GM18511 (cell line): Measurements from ENCODE around the gene KHNYN.

Experiments
- ATAC-seq: cut with Tn5 transposase; IDR thresholded peaks from one replicate; pipeline ENCODE4 v1.9.1; 2021; ENCODE audit warnings: mild to moderate bottlenecking, moderate library complexity; ENCODE audit not compliant: unreplicated experiment

KHNYN gene

GRCh38 chr14:24399999-24400718, 29.6 kb upstream of the KHNYN start:
- ATAC-seq: no peak

DNA sequence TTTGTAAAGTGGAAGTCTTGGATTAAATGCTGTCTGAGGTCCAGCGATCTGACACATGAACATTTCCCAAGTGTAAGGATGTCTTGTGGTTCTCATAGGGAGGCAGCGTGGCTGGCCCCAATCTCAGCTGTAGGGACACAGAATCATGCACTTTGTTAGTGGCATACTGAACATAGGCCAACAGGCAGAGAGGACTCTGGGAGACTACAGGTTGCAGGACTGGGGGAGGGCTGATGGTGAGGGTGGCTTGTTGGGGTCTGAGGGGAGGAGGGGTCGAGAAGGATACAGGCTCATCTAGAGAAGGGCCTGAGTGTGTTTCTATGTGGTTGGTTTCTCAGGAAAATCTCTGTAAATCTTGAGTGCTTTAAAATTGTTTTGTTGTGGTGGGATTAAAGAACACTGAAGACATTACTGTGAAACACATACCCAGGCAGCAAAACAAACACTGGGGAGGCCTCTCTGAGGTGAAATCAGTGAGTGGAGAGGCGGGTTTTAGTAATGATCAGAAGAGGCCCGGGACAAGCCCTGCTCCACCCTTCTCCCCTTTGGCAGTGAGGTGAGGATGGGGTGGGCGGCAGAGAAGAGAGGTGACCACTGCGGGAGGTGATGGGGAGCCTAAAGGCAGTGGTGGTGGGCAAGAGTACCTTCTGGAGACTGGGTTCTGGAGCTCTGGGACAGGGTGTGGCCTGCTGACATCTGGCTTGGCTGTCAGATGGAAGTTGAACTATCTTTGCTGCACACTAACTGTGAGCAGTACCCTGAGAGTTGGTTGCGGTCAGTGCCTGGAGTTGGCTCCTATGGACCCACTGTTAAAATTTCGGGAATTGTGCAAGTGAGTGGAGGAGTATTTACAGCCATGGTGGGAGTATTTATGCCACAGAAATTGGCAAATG, 27.7 kb upstream of the KHNYN start:
- ATAC-seq: no peak

DNA sequence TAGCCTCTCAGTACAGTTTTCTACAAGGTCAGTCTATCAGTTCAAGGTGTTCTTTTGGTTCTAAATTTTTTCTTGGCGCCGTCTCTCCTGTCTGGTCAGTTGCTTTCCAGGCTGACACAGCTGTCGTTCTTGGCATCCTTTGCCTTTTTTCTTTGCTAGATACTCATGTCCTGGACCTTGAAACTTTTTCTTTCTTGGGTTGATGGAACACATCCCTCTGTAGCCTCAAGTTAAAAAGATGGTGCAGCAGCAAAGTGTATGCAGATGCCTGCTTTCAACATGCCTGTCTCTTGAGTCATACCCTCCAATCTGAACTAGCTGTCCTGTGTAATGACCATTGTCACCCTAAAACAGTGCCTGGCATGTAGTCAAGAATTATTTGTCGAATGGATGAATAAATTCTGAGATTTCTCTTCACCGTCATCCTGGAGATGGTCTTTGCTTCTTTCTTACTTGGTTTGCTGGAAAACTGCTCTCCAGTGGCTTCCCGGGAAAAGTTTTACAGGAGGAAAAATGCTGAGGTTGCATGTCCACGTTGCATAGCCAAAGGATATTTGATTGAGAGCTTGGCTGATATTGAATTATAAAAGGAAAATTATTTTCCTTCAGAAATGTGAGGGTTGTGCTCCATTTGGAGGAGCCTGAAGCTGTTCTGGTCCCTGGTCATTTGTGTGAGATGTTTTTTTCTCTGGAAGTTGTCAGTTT, 26.3 kb upstream of the KHNYN start:
- no peak for ATAC-seq

DNA sequence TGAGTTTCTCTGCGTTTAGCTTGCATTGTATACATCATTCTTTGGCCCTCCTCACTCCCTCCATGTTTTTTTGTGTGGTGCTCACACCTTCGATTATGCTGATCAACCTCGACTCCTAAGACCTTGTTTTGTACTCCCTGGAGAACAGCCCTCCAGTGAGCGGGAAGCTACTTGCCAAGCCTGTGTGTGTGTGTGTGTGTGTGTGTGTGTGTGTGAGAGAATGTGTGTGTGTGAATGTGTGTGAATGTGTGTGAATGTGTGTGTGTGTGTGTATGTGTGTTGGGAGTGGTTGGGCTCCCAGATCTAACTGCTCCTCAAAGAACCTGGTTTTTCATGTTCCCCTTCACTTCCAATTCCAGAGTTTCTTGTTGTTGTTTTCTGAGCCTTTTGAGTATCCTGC, 24.9 kb upstream of the KHNYN start:
- no peak for ATAC-seq

DNA sequence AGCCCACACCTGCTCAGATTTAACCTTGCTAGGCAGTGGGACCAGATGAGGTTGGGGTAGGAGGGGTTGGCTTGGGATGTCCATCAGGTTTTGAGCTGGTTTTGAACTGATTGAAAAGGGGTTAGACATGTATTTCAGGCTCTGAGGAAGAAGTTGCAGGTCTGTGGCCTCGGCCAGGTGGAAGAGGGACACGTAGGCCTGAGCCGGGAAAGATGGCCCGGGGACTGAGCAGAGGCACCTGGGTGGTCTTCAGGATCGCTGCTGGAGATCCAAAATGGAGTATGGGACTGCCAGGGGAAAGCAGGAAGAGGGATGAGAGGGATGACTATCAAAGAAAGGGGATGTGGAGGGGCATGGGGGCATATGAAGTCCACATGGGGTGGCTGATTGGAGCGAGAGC, 23.3 kb upstream of the KHNYN start:
- ATAC-seq: no peak

- no peak for ATAC-seq
Measured at GRCh38 chr14:24407608-24408325, 22.0 kb upstream of the KHNYN start.

GRCh38 chr14:24408764-24409163, 21.0 kb upstream of the KHNYN start:
- ATAC-seq: no peak

DNA sequence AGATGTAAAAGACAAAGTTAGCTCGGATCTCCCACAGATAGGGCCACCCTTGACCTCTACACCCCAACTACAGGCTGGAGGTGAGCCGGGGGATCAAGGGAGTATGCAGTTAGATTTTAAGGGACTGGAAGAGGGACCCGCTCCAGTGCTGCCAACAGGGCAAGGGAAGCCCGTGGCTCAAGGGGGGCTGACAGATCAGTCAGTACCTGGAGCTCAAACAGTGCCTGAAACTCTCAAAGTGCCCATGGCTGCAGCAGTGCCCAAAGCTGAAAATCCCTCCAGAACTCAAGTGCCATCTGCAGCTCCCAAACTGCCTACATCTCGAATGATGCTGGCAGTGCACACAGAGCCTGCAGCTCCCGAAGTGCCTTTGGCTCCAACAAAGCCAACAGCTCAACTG, 20.6 kb upstream of the KHNYN start:
- ATAC-seq: no peak

DNA sequence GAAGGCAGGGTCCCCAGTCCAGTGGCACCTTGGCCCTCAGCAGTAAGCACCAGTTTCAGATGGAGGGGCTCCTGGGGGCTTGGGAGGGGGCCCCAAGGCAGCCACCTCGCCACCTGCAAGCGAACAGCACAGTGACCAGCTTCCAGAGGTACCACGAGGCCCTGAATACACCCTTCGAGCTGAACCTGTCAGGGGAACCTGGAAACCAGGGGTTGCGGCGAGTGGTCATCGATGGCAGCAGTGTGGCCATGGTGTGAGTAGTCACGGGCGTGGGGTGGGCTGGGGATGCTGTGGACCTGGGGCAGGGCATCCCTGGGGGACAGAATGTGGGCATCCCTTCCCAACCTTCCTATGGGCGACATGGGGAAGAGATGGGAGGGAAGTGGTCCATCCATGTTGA, 19.8 kb upstream of the KHNYN start:
- ATAC-seq: no peak

- ATAC-seq: peak; percentile 85
Measured at GRCh38 chr14:24411443-24412389, 18.0 kb upstream of the KHNYN start.

- no peak for ATAC-seq
Measured at GRCh38 chr14:24414077-24414476, 15.7 kb upstream of the KHNYN start.

DNA sequence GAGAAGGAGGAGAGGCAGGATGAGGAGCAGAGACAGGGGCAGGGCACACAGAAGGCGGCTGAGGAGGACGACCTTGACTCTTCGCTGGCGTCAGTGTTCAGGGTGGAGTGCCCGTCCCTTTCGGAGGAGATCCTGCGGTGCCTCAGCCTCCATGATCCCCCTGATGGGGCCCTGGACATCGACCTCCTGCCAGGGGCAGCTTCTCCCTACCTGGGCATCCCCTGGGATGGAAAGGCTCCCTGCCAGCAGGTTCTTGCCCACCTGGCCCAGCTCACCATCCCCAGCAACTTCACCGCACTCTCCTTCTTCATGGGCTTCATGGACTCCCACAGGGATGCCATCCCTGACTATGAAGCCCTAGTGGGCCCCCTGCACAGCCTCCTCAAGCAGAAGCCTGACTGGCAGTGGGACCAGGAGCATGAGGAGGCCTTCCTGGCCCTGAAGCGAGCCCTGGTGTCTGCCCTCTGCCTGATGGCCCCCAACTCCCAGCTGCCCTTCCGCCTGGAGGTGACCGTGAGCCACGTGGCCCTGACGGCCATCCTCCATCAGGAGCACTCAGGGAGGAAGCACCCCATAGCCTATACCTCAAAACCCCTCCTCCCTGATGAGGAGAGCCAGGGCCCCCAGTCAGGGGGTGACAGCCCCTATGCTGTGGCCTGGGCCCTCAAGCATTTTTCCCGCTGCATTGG, 14.9 kb upstream of the KHNYN start:
- no peak for ATAC-seq

DNA sequence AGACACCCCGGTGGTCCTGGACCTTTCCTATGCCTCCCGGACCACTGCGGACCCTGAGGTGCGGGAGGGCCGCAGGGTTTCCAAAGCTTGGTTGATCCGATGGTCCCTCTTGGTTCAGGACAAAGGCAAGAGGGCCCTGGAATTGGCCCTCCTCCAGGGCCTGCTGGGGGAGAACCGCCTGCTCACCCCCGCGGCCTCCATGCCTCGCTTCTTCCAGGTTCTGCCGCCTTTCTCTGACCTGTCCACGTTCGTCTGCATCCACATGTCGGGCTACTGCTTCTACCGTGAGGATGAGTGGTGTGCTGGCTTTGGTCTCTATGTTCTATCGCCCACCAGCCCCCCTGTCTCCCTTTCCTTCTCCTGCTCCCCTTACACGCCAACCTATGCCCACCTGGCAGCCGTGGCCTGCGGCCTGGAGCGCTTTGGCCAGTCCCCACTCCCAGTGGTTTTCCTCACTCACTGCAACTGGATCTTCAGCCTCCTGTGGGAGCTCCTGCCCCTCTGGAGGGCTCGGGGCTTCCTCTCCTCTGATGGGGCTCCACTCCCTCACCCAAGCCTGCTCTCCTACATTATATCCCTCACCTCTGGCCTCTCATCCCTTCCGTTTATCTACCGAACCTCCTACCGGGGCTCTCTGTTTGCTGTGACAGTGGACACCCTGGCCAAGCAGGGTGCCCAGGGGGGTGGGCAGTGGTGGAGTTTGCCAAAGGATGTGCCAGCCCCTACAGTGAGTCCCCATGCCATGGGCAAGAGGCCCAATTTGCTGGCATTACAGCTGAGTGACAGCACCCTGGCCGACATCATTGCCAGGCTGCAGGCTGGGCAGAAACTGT, 14.1 kb upstream of the KHNYN start:
- no peak for ATAC-seq

GRCh38 chr14:24416254-24416931, 13.4 kb upstream of the KHNYN start:
- no peak for ATAC-seq

DNA sequence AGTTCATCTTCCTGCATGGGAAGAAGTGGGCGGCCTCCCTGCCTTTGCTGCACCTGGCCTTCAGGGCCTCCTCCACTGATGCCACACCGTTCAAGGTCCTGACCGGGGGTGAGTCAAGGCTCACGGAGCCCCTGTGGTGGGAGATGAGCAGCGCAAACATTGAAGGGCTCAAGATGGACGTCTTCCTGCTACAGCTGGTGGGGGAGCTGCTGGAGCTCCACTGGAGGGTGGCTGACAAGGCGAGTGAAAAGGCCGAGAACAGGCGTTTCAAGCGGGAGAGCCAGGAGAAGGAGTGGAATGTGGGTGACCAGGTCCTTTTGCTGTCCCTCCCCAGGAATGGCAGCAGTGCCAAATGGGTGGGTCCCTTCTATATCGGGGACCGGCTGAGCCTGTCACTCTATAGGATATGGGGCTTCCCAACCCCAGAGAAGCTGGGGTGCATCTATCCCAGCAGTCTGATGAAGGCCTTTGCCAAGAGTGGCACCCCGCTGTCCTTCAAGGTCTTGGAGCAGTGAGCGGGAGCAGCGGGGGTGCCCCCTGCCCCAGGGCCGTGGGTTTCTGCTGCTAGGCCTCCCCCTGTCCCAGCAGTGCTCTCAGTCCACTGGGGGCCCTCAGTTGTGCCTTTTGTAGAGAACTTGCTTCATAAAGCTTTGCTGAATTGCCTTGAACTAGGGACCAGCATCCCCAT, 12.7 kb upstream of the KHNYN start:
- ATAC-seq: no peak

- ATAC-seq: no peak
Measured at GRCh38 chr14:24417832-24418491, 11.8 kb upstream of the KHNYN start.

GRCh38 chr14:24418492-24418873, 11.3 kb upstream of the KHNYN start:
- ATAC-seq: no peak
